ENCODE data around the gene UMODL1.

The UMODL1 gene

DNA sequence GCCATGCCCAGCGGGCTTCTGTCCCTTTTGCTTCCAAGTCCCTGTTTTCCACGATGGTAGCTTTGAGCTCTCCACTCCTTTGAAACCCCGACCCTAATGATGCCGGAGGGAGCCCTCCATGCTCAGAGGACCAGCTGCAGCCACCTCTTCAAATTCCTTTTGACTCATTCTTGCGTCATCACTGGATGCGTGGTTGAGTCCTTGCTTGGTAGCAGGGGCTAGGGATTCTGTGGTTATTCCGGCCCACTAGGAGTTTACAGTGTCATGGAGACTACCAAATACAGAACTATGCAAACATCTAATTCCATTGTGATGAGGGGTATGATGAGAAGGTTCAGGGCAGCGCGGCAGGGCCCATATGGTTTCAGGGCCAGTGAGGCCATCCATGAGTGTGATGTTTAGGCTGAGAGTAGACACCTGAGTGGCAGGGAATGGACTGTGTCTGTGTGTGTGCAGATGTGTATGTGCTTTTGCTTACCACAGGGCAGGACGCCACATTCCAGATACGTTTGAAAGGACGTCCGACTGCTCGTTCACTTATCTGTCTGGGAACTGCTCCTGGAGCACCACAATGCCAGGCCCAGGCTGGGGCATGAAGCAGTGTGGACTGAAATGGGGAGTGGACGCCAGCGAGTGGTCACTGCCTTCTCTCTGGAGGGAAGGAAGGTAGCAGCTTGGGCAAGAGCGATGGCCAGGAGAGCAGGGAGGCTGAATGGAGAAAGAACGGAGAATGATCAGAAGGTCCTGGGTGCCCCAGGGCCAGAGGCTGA lies 30.5 kb upstream of the UMODL1 start:
- no peak for DNase-seq

DNA sequence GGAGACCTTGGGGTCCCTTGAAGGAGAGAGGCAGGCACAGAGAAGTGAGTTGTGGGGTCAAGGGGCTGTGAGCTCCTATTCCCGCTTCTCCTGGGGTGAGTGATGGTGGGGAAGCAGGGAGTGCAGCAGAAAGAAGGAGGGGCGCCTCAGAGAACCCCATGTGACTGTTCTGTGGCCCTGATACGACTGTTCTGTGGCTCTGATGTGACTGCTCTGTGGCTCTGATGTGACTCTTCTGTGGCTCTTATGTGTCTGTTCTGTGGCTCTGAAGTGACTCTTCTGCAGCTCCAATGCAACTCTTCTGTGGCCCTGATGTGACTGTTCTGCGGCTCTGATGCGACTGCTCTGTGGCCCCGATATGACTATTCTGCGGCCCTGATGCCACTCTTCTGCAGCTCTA lies 29.9 kb upstream of the UMODL1 start:
- no peak for DNase-seq

DNA sequence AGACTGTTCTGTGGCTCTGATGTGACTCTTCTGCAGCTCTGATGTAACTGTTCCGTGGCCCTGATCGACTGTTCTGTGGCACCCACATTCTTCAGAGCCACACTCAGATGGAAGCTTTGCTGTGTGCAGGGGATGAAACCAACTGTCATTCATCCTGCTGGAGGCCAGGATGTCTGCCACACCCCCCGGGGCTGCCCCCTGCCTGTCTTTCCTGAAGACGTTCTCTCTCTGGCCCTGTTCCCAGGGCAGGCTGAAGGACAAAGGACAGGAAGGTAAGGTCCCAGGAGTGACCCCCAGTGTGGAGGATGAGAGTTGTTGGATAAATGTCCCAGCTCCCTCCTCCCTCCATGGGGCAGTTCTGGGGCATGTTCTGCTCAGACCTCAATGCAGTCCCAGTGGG lies 29.4 kb upstream of the UMODL1 start:
- no peak for DNase-seq

DNA sequence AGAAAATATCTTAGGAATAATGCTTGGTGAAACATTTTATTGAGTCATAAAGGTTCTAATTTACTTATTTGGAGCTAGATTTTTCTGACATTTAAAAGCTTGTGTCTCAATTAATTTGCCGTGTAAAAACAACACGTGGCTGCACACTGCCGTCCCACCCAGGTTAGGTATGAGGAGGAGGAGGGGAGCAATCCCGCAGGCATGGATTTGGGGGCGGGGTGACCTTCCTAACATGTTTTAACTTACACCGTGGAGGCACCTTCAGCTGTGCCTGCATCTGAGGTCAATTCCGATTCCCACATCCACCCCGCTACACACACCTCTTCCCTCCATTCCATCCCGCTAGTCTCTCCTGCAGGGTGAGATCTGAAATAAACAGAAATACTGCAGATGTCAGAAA lies 28.5 kb upstream of the UMODL1 start:
- DNase-seq = no peak

DNA sequence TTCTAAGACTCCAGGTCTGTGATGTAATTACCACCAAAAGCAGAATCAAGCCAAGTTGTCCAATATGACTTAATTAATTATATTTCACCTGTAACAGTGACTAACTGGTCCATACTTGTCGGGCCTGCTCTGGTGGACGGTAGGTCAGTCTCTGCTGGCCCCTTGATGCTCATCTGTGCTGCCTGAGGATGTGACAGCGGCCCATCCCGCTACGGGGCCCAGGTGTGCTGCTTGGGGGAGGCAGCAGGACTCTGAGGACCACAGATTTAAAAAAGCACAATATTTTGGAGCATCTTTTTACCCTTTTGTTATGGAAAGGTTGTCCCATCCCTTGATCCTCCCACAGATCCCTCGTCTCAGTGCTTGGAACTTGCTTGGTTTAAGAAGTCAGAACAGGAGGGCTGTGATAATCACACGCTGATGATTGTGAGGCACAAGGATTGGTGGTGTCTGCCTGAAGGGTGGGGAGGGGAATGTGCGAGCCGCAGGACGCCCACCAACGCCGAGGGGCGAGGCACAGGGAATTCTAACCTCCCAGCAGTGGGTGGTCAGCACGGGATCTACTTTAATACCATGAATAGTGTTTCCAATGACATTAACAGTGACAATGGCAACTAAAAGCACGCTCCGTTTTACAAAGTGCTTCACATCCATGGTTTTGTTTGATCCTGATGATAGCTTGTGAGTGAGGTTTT lies 27.8 kb upstream of the UMODL1 start:
- no peak for DNase-seq

DNA sequence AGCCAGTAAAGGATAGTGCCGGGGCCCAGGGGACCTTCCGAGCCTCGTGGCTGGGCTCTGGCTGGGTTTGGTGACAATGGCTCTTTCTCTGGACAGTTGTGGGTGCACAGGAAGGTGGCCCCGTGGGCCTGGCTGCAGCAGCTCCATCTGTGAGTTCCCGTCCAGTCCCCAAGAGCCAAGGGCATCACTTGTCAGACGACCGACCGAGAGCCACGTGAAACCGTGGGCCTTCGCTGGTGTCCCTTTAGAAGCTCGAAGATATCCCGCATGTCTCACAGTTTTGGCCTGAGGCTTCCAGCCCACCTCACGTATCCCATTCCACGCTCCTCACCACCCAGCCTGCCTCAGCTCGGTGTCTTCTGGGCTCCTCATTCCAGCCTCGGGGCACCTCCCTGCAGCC lies 27.2 kb upstream of the UMODL1 start:
- DNase-seq = no peak

DNA sequence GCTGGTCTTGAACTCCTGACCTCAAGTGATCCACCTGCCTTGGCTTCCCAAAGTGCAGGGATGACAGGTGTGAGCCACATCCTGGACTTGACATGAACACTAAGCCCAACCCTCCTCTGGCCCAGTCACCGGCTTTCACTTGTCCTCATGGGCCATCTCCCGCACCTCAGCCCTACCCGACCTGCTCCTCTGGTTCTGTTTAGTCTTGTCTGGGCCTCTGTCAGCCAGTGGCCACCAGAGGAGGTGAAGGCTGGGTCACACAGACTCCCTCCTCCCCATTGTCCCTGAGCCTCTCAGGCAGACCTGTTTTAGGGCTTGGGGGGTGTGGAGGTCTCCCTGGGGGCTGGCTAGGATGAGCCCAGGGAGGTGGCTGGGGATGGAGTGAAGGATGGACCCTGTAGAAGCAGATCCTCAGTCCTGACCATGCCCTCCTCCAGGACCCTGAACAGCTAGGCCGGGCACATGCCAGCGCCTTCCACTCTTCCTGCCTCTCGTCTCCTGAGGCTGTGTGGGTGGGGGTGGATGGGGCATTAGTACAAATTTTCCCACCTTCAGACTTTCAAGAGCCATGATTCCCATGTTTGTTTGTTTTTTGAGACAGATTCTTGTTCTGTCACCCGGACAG lies 26.1 kb upstream of the UMODL1 start:
- no peak for DNase-seq

DNA sequence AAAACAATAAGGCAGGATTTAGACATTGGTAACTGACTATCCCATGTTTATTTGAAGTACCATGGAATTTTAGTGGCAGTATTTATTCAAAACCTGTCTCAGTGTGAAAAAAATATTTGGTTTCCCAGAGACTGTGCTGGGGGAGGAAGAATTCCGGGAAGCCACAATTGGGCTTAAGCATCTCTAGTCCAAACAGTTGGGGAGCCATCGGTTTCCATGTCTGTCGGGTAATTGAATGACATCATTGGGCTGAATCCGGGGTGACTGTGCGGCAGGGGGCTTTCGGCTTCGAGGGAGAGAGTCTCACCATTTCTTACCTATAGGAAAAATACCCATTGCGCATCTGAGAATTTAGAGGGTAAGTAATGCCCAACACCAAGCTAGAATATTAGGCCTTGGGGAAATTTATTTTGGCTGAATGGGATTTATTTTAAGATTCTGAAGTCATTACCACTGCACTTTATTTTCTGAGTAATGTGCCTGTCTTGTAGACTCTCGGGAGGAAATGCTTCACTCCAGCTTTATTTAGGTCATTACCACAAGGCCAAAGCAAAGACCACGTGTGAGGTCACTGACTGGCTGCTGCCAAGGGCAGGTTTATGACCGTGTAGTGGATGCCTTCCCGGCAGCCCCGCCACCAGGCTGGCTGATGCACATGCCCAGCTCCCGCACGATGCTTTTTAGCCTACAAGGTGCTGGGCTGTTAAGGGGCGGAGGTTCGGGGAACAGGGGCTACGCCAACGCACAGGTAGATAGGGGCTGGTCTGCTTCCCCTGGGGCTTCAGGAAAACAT lies 23.1 kb upstream of the UMODL1 start:
- no peak for DNase-seq

DNA sequence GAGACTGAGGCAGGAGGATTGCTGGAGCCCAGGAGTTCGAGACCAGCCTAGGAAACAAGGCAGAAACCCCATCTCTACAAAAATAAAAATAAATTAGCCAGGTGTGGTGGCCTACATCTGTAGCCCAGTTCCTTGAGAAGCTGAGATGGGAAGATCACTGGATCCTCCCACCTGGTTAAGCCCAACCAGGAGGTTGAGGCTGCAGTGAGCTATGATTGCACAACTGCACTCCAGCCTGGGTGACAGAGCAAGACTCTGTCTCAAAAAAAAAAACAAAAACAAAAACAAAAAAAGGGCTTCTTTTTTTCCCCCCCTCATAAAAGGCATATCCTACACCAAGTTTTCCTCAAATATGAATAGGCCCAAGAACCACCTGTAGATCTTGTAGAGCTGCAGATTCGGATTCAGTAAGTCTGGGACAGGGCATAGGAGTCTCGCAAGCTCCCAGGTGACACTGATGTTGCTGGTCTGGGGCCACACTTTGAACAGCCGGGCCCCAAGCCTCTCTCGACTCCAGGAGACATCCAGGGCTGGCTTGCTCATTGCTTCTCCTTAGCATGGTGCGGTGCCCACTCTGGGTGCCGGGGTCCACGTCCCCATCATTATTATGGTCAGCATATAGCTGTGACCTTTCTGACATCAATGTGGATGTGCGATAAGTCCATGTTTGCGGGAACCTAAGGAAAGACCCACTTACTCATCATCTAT lies 22.1 kb upstream of the UMODL1 start:
- no peak for DNase-seq

DNA sequence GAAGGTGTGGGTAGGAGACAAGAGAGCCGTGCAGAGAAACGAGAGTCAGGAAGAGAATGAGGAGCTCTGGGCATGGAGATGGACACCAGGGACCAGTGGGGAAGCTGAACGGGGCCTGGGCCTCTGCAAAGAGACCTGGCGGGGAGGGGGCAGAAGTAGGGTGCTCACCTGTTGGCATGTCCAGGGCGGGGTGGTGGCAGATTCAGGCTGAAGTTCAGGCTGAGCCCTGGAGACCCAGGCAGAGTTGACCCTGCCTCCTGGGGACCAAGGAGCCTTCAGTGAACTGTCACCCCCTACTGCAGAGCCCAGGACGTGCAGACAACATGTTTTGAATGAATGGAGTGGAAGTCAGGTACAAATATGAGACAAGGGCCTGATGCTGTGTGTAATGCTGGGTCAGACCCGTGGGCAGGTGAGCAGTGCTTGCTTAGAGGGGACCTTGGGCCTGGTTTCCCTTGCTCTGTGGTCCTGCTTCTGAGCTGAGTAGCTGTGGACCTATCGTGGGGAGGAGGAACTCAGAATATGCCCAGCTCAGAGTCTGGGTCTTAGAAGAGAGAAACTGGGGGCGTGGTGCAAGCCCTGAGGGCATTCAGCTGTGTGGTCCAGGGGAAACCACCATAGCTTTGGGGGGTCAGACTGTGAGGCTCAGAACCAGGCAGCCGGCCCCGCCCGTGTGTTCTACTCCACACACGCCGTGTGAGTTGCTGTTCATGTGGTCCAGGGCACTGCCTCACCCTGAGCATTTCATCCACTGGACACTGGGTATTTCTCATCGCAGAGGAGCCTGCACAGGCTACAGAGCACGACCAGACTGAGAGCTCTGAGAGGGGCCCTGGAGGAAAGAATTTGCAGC lies 21.3 kb upstream of the UMODL1 start:
- no peak for DNase-seq

DNA sequence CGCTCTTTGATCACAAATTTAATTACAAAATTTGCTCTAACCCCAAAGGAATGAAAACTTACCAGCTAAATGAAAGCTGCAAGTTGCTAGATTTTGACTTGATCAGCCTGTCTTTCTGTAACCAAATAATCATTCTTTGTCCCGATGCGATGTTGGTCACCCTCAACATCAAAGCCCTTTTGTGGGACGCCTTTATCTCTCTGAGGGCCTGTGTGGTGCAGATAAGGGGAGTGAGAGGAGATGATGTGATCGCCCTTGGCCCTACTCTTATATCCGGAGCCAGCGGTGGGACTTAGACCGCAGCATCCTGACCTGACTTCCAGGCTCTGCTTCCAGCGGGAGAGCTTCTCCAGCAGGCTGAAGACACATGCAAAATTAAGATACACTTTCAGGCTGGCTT lies 19.3 kb upstream of the UMODL1 start:
- no peak for DNase-seq

DNA sequence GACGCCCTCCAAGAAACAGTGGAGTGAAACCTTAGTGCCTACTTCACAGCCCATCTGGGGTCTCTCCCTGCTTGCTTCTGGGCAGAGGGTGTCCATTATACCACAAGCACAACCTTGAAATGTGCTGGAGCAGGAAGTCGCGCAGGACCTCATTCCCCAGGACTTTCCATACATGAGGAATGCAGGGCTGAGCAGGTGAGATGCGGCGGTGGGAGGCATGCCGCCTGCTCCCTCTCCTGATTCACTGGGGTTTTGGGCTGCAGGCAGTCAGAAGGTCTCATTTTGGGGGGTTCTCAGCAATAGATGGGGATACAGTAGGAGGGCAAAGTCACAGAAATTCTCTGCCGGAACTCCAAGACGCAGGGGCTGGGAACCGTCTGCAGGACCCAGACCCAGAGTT lies 15.7 kb upstream of the UMODL1 start:
- no peak for DNase-seq

DNA sequence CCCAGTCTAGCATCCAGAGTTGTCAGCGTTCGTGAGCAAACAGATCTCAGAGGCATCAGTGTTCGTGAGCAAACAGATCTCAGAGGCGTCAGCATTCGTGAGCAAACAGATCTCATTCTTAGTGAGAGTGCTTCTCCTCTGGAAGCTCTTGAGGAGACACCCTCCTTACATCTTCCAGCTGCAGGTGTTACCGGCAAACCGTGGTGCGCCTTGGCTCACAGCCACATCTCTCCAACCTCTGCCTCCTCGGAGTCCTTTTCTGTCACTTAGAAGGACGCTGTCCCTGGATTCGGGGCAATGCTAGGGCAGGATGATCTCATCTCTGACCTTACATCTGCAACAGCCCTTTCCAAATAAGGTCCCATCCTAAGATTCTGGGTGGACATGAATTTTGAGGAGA lies 14.6 kb upstream of the UMODL1 start:
- DNase-seq = peak; percentile 80 to 93 (median 81)

DNA sequence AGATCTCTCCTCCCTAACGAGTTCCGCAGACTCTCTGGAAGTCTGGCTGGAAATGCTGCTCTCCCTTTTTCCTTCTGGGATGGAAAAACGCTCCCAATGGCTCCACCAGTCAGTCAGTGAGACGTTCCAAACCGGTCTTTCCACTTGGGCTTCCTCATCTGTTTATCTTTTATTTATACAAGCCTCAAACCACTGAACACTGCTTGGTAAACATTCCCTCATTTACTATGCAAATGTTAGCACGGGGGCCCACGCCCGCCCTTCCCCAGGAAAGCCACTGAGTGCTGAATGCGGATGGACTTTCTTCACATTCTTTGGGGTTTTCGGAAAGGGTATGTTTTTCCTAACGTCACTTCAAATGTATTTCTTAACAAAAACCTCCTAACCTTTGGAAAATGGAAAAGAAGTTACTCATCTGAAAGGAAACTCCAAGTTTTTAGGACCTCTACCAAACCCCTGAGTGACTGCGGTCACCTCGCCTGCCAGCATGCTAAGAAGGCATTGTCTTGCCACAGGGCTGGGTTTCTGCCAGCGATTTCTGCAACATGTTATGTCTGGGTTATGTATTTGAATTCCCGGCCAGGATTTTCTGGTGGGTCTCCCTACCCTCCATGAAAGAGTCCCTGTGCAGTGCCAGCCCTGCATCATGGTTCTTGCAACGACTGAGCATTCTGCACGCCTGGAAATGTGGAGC lies 14.0 kb upstream of the UMODL1 start:
- peak; percentile 67 to 95 (median 79) for DNase-seq

DNA sequence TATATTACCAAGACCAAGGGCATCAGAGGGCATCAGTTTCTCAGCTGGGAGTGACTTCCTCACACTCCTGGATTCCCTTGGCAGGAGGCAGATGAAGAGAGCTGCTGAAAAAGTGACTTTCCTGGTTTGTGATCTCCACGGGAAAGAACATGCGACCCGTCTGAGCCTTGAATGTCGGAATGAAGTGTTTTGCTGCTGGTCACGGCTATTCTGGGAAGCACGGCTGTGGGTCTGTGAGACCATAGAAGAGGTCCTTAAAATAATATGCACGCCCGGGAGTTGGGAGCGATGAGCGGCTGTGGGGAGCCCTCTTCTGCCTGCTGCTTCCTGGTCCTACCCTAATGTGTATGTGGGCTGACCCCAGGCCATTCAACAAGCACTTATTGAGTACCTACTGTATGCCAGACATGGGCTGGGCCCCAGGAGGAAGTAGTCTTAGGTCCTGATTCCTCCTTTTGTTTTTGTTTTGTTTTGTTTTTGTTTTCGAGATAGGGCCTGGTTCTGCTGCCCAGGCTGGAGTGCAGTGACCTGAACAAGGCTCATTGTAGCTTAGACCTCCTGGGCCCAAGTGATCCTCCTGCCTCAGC lies 13.2 kb upstream of the UMODL1 start:
- peak in 1 of 3 experiments; percentile 27 for DNase-seq

DNA sequence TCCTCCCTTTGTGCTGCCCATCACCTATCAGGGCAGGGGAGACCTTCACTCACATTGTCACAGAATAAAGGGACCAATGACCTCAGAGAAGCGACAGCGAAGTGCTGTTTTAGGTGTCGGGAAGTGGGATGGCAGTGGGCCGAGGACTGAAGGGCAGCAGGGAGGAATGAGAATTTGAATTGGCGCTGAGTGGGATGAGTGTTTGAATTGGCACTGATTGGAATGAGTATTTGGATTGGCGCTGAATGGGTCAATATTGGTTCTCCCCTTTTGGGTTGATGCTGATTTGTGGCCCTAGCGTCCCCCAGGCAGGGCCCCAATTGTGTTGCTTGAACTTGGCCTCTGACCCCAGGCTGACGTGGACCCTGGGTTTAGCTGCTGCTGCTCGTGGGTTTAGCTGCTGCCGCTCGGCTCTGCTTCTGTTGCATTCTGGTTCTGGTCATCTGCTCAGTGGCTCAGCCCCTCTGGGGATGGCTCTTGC lies 12.4 kb upstream of the UMODL1 start:
- DNase-seq = no peak

DNA sequence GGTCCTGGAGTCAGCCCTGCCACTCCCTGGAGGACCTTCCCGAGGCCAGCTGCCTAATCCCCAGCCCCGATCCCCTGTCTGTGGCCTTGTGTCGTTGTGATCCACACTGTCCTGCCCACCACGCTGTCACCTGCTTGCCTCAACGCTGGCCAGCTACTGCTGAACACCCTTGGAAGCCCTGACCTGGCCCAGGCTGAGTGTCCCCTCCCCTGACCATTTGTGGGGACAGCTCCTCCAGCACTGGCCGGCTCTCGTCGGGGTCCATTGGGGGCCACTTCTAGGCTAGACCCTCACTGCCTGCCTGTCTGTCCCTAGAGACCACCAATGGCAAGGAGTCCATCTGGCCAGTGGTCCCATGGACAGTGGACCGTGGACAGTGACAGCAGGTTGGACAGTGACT lies 12.0 kb upstream of the UMODL1 start:
- DNase-seq = no peak

DNA sequence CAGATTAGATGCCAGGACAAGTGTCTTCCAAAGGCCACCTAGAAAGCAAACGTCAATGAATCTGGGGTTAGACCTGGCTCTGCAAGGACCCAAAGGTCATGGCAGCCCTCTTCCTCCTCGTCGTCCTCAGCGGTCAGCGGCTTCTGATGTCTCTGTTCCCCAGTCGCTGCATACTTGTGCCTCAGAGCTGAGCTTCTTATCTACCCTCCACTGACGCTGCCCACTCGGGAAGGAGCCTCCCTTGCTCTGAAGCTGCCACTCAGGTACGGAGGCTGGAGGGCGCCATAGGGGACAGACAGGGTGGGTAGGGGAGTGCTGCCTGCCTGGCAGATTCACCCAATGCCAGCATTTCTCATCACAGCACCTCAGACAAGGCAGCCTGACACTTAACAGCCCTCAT lies 11.4 kb upstream of the UMODL1 start:
- no peak for DNase-seq

DNA sequence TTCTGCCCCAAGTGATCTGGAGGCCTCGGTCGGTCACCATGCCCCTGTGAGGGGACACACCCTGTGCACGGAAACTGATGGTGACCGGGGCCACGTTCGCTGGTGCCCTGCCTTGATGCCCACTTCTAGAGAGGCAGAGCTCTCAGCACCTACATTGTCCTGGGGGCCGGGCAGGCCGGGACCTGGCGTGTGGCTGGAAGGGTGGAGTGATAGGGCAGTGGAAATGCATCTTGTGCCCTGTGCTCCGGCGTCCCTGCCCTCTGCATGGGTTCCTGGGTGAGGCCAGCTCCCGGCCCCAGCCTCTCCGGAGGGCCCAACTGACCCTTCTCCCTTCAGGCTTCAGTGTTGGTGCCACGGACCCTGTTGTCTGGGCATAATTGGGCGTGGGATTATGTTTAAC lies 11.0 kb upstream of the UMODL1 start:
- DNase-seq = no peak

DNA sequence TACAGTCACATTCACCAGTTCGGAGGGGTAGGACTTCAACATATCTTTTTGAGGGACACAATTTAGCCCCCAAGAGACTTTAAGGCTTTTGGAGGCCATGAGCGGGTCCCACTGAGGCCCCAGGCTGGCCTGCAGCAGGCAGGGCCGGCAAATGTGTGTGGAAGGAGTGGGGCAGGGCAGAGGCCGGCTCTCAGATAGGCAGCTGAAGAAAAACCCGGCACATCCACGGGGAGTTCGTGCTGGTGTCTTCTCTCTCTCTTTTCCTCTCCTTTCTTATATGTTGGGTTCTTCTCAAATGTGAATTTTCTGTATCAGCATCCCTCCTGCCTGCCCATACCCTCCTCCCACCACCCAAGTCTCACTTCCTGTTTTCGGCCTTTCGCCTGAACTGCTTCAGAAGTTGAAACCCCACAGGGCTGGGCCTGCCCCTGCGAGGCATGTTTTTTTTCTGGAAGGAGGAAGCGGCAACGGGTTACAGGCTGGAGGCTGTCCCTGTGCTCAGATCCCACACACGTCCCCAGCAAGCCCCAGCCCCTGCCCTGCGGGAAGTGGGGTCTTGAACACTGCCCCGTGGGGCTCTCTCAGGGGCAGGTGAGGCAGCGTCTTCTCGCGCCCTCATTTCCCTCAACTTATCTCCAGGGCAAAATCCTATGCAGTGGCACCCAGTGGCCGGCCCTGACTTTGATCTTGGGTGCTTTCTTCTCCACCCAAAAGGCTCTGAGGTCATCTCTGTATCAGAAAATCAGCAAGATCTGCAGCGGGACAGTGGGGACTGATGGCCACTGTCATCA lies 9.7 kb upstream of the UMODL1 start:
- no peak for DNase-seq

Data from NCI-H1417 (cell line).